DOHH2 (cell line): ENCODE results near the gene TFB2M.

Source experiments
- H3F3A ChIP-seq: fragments of 200-600 bp; sonication (generic), shearing (Covaris generic); 2 replicates; pipeline ENCODE4 v1.6.0; 2016; ENCODE audit warnings: antibody characterized with exemption, mild to moderate bottlenecking; ENCODE audit not compliant: control insufficient read depth, insufficient read depth
- H3K27ac ChIP-seq: fragments of 200-600 bp; sonication (generic); 2 replicates; pipeline ENCODE4 v1.5.1; 2014; ENCODE audit warnings: low read depth, mild to moderate bottlenecking, low read length, moderate library complexity
- H3K27me3 ChIP-seq: fragments of 200-600 bp; sonication (generic); 2 replicates; pipeline ENCODE4 v1.6.1; 2014; ENCODE audit warnings: mild to moderate bottlenecking, low read length, mixed read lengths; ENCODE audit not compliant: control insufficient read depth
- H3K36me3 ChIP-seq: fragments of 200-600 bp; sonication (generic); 2 replicates; pipeline ENCODE4 v1.6.1; 2014; ENCODE audit warnings: mild to moderate bottlenecking, low read length, moderate library complexity, mixed read lengths; ENCODE audit not compliant: control insufficient read depth
- H3K4me1 ChIP-seq: fragments of 200-600 bp; sonication (generic); 2 replicates; pipeline ENCODE4 v1.6.1; 2014; ENCODE audit warnings: mild to moderate bottlenecking, low read length, mixed read lengths; ENCODE audit not compliant: control insufficient read depth
- H3K4me2 ChIP-seq: fragments of 200-600 bp; sonication (generic); 2 replicates; pipeline ENCODE4 v1.6.0; 2014; ENCODE audit warnings: mild to moderate bottlenecking, low read length, moderate library complexity
- H3K4me3 ChIP-seq: fragments of 200-600 bp; sonication (generic); 2 replicates; pipeline ENCODE4 v1.5.1; 2014; ENCODE audit warnings: mild to moderate bottlenecking, low read length, mixed read lengths
- H3K79me2 ChIP-seq: fragments of 200-600 bp; sonication (generic); 2 replicates; pipeline ENCODE4 v1.6.1; 2014; ENCODE audit warnings: mild to moderate bottlenecking, low read length, mixed read lengths; ENCODE audit not compliant: control insufficient read depth
- H3K9me2 ChIP-seq: fragments of 200-600 bp; sonication (generic); replicated peaks from 2 replicates; pipeline ENCODE4 v1.6.1; 2014; ENCODE audit warnings: mild to moderate bottlenecking, low read length, mixed read lengths; ENCODE audit not compliant: control insufficient read depth
- H3K9me3 ChIP-seq: fragments of 200-600 bp; sonication (generic); 2 replicates; pipeline ENCODE4 v1.6.1; 2014; ENCODE audit warnings: antibody characterized with exemption, low read length, mixed read lengths; ENCODE audit not compliant: control insufficient read depth, insufficient read depth
- H4K20me1 ChIP-seq: fragments of 200-600 bp; sonication (generic); 2 replicates; pipeline ENCODE4 v1.6.0; 2014; ENCODE audit warnings: low read depth, mild to moderate bottlenecking, antibody characterized with exemption, low read length, moderate library complexity; ENCODE audit not compliant: control insufficient read depth, insufficient read depth
- CTCF ChIP-seq: fragments of 200-600 bp; sonication (generic); IDR thresholded peaks from one replicate; pipeline ENCODE4 v1.5.1; 2014; ENCODE audit warnings: antibody characterized with exemption, mild to moderate bottlenecking, low read depth, low read length; ENCODE audit not compliant: poor library complexity, severe bottlenecking
- EZH2phosphoT487 ChIP-seq: fragments of 200-600 bp; sonication (generic); IDR thresholded peaks from 2 replicates; pipeline ENCODE4 v1.6.1; 2017; ENCODE audit warnings: borderline replicate concordance, mild to moderate bottlenecking, antibody characterized with exemption, low read length, moderate library complexity, mixed read lengths

The TFB2M gene

GRCh38 chr1:246566128-246566812, at the start of gene TFB2M, which contains the start of gene CNST:
TSS of gene TFB2M (minus strand) at chr1:246566261. CDS start at chr1:246566138, 123 bp downstream.
TSS of gene CNST (plus strand) at chr1:246566456. CDS start at chr1:246591563, 25,107 bp downstream.
- H3K27ac ChIP-seq, result peak within 1 kb of the TSS; percentile 91
- H3K4me2 ChIP-seq, result peak within 1 kb of the TSS; percentile 99
- H3K9me2 ChIP-seq, result no peaks in the 10 kb centered on the region
- no peaks in the 10 kb centered on the region for H3K27me3 ChIP-seq
- H4K20me1 ChIP-seq, result peaks cover 6% of the 10 kb centered on the region; the same call in 1 of the 2 replicates
- H3K9me3 ChIP-seq, result no peaks in the 10 kb centered on the region
- H3K36me3 ChIP-seq, result peaks cover 61% of the 10 kb centered on the region
- TF ChIP-seq EZH2phosphoT487, result no peak
- TF ChIP-seq CTCF, result no peak
- peak within 1 kb of the TSS; percentile 91 for H3K4me3 ChIP-seq
- peaks cover 90% of the 10 kb centered on the region for H3K79me2 ChIP-seq
- H3F3A ChIP-seq, result peaks cover 25% of the 10 kb centered on the region
- peaks cover 53% of the 10 kb centered on the region for H3K4me1 ChIP-seq

GRCh38 chr1:246613096-246613758, 47.2 kb upstream of the TFB2M start:
- H3K4me2 ChIP-seq, result no peak overlapping the region
- TF ChIP-seq CTCF (no peak), EZH2phosphoT487 (no peak)
- no peaks in the 10 kb centered on the region for H3K27me3 ChIP-seq
- no peak overlapping the region for H3K4me3 ChIP-seq
- H3K9me2 ChIP-seq, result no peaks in the 10 kb centered on the region
- H3K9me3 ChIP-seq, result no peaks in the 10 kb centered on the region
- peaks cover 80% of the 10 kb centered on the region for H3K79me2 ChIP-seq
- H3F3A ChIP-seq, result peaks cover 6% of the 10 kb centered on the region; the same call in 1 of the 2 replicates
- H3K36me3 ChIP-seq, result peaks cover 9% of the 10 kb centered on the region; the same call in 1 of the 2 replicates
- H3K27ac ChIP-seq, result no peak overlapping the region
- H4K20me1 ChIP-seq, result 0 out of 2 replicates have a peak, but pooled peaks cover 5% of the 10 kb centered on the region
- H3K4me1 ChIP-seq, result no peaks in the 10 kb centered on the region

- 0 out of 2 replicates have a peak, but pooled peaks cover 5% of the 10 kb centered on the region for H4K20me1 ChIP-seq
- no peaks in the 10 kb centered on the region for H3K4me1 ChIP-seq
- H3K79me2 ChIP-seq, result peaks cover 82% of the 10 kb centered on the region
- no peaks in the 10 kb centered on the region for H3K9me3 ChIP-seq
- no peaks in the 10 kb centered on the region for H3K27me3 ChIP-seq
- H3K27ac ChIP-seq, result no peak overlapping the region
- H3K4me2 ChIP-seq, result no peak overlapping the region
- no peaks in the 10 kb centered on the region for H3K9me2 ChIP-seq
- H3K4me3 ChIP-seq, result no peak overlapping the region
- H3F3A ChIP-seq, result peaks cover 6% of the 10 kb centered on the region; the same call in 1 of the 2 replicates
- no peak for TF ChIP-seq CTCF
- TF ChIP-seq EZH2phosphoT487, result no peak
- H3K36me3 ChIP-seq, result peaks cover 6% of the 10 kb centered on the region; the same call in 1 of the 2 replicates
Measured at GRCh38 chr1:246609632-246610031, 43.6 kb upstream of the TFB2M start.
